ENCODE measurements around the gene ATP2B1.

Gene ATP2B1

DNA sequence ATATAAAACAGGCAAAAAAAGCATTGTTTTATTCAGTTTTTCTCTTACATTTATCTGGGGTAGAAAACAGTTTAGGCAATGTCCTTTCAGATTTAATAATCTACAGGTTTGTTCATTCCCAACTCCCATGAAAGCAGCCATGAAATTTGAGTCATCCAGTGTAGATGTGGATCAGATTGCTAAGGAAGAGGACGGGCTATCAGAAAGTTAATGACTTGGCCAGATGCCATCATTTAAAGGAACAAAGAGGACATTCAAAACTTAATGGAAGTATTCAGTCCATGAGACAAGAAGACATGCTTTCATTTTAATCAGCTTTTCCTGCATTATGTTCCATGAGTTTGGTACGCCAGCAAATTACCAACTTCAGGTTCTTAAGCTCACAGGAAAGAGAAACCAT, 151.7 kb downstream of the ATP2B1 start:
- Histone ChIP-seq H3K27me3 (ENCODE audit: insufficient read depth, low read length) (no peaks in the 10 kb centered on the region), H3K4me1 (ENCODE audit: insufficient read depth, low read length) (no peaks in the 10 kb centered on the region), H3K9me3 (ENCODE audit: insufficient read depth, low read depth, low read length) (no peaks in the 10 kb centered on the region), H3K27ac (ENCODE audit: low read depth, low read length) (no peak overlapping the region), H3K36me3 (ENCODE audit: insufficient read depth, low read length) (no peaks in the 10 kb centered on the region), H3K9ac (ENCODE audit: low read depth, low read length) (no peak overlapping the region), H3K4me3 (ENCODE audit: low read length) (no peak overlapping the region)
- WGBS, result 91% methylated on average over 2 of the region's 2 CpGs

DNA sequence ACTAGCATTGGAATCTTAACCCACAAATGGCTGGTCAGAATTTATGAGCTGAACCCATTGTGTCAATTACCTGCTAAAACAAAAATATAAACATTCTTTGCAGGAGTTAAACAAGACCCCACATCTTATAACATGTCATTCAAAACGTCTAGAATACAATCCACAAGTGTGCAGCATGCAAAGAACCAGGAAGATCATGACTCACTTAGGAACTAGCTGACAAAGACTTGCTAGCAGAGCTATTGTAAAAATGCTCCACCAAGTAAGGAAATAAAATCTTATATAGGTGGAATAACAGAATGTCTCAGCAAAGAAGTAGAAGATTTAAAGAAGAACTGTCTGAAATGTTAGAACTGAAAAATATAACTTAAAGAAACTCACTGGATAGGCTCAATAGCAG, 156.3 kb downstream of the ATP2B1 start:
- Histone ChIP-seq H3K36me3 (ENCODE audit: insufficient read depth, low read length) (no peaks in the 10 kb centered on the region), H3K27me3 (ENCODE audit: insufficient read depth, low read length) (no peaks in the 10 kb centered on the region), H3K9me3 (ENCODE audit: insufficient read depth, low read depth, low read length) (no peaks in the 10 kb centered on the region), H3K4me3 (ENCODE audit: low read length) (no peak overlapping the region), H3K27ac (ENCODE audit: low read depth, low read length) (no peak overlapping the region), H3K4me1 (ENCODE audit: insufficient read depth, low read length) (no peaks in the 10 kb centered on the region), H3K9ac (ENCODE audit: low read depth, low read length) (no peak overlapping the region)
- WGBS, result 90% methylated on average over 1 of the region's 1 CpG

DNA sequence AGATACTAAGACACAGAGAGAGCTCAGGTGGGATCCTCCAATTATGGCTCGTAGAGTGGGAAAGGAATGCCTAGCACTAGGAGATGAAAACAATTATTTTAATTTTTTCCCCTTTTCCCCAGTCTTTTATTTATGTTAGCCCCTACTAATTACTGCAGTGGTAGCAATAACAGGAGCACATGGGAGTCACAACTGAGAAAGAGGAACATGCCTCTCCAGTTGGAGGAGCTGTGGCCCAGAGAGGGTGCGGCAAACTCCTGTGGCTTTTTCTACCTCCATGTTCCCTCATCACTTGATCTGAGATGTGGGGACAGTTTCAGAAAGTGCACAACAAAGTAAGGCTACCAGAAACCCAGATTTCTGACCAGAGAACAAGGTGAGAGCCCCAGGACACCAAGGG, 156.9 kb downstream of the ATP2B1 start:
- Histone ChIP-seq H3K27me3 (ENCODE audit: insufficient read depth, low read length) (no peaks in the 10 kb centered on the region), H3K4me3 (ENCODE audit: low read length) (no peak overlapping the region)
- 90% methylated on average over 2 of the region's 2 CpGs for WGBS

DNA sequence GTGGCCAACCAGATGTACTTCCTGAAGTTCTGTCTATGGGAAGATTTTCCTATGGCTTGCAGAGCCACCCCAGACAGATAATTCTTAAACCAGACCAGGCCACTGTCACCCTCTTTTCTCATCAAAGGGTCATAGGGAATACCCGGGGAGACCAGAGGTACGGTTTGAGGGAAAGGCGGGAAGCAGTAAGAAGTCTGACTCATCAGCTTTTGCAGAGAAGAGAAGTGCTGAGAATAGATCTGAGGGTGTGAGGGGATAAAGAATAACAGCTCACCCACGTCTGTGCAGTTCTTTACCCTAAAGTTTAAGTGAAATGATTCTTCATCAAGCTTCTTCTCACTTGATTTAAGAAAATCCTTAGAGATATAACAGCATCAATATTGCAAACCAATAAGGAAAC, 161.5 kb downstream of the ATP2B1 start:
- H3K27ac ChIP-seq (ENCODE audit: low read depth, low read length), result no peak overlapping the region
- H3K4me3 ChIP-seq (ENCODE audit: low read length), result no peak overlapping the region
- peaks cover 3% of the 10 kb centered on the region; the same call in 1 of the 2 replicates for H3K4me1 ChIP-seq (ENCODE audit: insufficient read depth, low read length)
- no peaks in the 10 kb centered on the region for H3K27me3 ChIP-seq (ENCODE audit: insufficient read depth, low read length)
- no peaks in the 10 kb centered on the region for H3K36me3 ChIP-seq (ENCODE audit: insufficient read depth, low read length)
- H3K9ac ChIP-seq (ENCODE audit: low read depth, low read length), result no peak overlapping the region
- H3K9me3 ChIP-seq (ENCODE audit: insufficient read depth, low read depth, low read length), result no peaks in the 10 kb centered on the region
- 75% methylated on average over 4 of the region's 4 CpGs for WGBS

More for the DNA sequence above, 156.9 kb downstream of the ATP2B1 start:
- H3K36me3 ChIP-seq (ENCODE audit: insufficient read depth, low read length), result no peaks in the 10 kb centered on the region
- H3K27ac ChIP-seq (ENCODE audit: low read depth, low read length), result no peak overlapping the region
- H3K9ac ChIP-seq (ENCODE audit: low read depth, low read length), result no peak overlapping the region
- H3K9me3 ChIP-seq (ENCODE audit: insufficient read depth, low read depth, low read length), result no peaks in the 10 kb centered on the region
- no peaks in the 10 kb centered on the region for H3K4me1 ChIP-seq (ENCODE audit: insufficient read depth, low read length)

DNA sequence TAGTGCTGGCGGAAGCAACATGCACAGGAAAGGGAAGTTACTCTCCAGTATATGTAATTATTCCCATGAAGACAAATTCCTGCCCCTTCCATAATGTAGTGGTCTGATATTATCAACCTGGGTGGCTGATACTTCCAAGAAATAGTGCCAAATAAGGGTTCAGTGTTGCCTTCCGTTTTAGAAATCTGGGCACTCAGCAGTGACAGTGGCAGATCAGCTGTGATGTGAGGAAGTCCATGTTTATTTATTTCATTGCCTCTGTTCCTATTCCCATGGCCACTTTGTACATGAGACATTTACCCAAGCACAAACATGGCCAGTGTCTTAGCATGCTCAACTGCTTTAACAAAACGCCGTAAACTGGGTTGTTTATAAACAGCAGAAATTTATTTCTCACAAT, 162.5 kb downstream of the ATP2B1 start:
- WGBS, result 98% methylated on average over 3 of the region's 4 CpGs
- H3K9me3 ChIP-seq (ENCODE audit: insufficient read depth, low read depth, low read length), result no peaks in the 10 kb centered on the region
- H3K36me3 ChIP-seq (ENCODE audit: insufficient read depth, low read length), result no peaks in the 10 kb centered on the region
- no peak overlapping the region for H3K4me3 ChIP-seq (ENCODE audit: low read length)
- no peak overlapping the region for H3K9ac ChIP-seq (ENCODE audit: low read depth, low read length)
- no peaks in the 10 kb centered on the region for H3K27me3 ChIP-seq (ENCODE audit: insufficient read depth, low read length)
- peaks cover 3% of the 10 kb centered on the region; the same call in 1 of the 2 replicates for H3K4me1 ChIP-seq (ENCODE audit: insufficient read depth, low read length)
- H3K27ac ChIP-seq (ENCODE audit: low read depth, low read length), result no peak overlapping the region

DNA sequence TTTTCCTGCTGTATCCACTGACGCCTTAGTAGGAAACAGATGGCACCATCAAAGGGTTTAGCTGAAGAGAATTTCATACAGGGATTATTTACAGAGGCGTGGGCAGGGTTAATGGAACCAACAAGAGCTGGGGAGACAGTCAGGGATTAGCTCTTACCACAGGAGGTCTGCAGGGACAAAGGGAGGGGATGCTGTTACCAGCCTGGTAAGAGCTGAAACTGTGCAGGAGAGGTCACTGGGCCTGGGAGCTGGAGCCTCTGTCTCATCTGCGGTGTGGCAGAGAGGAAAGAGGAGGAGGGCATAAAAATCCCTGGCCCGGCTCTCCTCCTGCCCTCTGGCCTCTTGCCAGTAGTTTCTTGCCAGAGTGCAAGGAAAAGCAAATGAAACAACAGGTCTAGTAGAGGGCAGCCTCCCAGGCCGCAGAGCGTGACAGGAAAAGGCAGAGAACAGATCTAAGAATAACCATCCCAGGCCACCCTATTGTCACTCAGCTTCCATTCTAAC, 163.9 kb downstream of the ATP2B1 start:
- Histone ChIP-seq H3K4me3 (ENCODE audit: low read length) (no peak overlapping the region), H3K27me3 (ENCODE audit: insufficient read depth, low read length) (no peaks in the 10 kb centered on the region), H3K4me1 (ENCODE audit: insufficient read depth, low read length) (peaks cover 3% of the 10 kb centered on the region; the same call in 1 of the 2 replicates), H3K9me3 (ENCODE audit: insufficient read depth, low read depth, low read length) (no peaks in the 10 kb centered on the region), H3K27ac (ENCODE audit: low read depth, low read length) (no peak overlapping the region), H3K9ac (ENCODE audit: low read depth, low read length) (no peak overlapping the region), H3K36me3 (ENCODE audit: insufficient read depth, low read length) (no peaks in the 10 kb centered on the region)
- WGBS, result 72% methylated on average over 6 of the region's 6 CpGs

DNA sequence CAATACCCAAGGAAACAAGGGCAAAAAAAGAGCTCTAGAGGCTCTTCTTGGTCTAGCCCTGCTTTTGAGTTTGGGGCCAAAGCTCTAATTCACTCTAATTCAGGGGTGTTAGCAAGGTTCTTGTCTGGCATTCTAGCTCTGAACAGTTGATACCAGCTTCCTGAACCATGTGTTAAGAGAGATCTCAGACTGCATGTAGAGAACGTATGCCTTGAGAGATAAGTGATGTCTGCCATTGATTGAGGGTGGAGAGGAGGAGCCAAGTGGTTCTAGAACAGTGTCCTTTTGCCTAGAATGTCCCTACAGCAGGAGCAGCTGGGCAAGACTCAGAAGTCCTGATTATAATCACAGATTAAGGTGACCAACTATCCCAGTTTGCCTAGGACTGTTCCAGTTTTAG, 164.6 kb downstream of the ATP2B1 start:
- no peak overlapping the region for H3K27ac ChIP-seq (ENCODE audit: low read depth, low read length)
- WGBS, result 84% methylated on average over 1 of the region's 1 CpG
- H3K9me3 ChIP-seq (ENCODE audit: insufficient read depth, low read depth, low read length), result no peaks in the 10 kb centered on the region
- no peaks in the 10 kb centered on the region for H3K36me3 ChIP-seq (ENCODE audit: insufficient read depth, low read length)
- no peak overlapping the region for H3K4me3 ChIP-seq (ENCODE audit: low read length)
- H3K4me1 ChIP-seq (ENCODE audit: insufficient read depth, low read length), result peaks cover 3% of the 10 kb centered on the region; the same call in 1 of the 2 replicates
- no peaks in the 10 kb centered on the region for H3K27me3 ChIP-seq (ENCODE audit: insufficient read depth, low read length)
- H3K9ac ChIP-seq (ENCODE audit: low read depth, low read length), result no peak overlapping the region

DNA sequence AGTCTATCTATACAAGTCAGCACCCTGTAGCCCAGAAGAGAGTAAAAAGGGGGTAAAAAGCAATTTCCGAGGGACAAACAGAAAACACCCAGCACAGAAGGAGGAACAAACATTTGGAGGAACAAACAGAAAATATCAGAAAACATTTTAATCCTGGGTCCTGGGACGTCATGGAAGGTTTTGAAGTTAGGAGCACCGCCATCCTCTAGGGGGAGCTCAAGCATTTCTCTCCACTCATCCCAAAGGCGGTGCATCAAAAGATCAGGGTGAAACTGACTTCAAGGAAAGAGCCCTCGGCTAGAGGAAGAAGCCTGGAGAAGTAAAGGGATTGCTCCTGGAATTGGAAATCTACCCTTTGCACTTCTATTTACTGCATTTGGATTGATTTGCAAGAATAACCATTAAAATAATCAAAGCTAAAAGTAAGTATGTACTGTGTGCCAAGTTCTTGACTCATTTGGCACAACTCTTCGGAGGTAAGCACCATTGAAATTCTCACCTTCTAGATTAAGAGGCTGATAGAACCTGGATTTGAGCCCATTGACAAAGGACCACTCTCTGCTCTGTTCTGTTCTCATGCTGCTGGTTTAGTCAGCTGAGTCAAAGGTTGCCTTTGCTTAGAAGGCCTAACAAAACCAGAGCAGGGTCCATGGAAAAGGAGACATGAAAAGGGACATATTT, 165.6 kb downstream of the ATP2B1 start:
- H3K27me3 ChIP-seq (ENCODE audit: insufficient read depth, low read length), result no peaks in the 10 kb centered on the region
- H3K4me1 ChIP-seq (ENCODE audit: insufficient read depth, low read length), result peaks cover 3% of the 10 kb centered on the region; the same call in 1 of the 2 replicates
- H3K4me3 ChIP-seq (ENCODE audit: low read length), result no peak overlapping the region
- H3K9me3 ChIP-seq (ENCODE audit: insufficient read depth, low read depth, low read length), result no peaks in the 10 kb centered on the region
- H3K27ac ChIP-seq (ENCODE audit: low read depth, low read length), result no peak overlapping the region
- WGBS, result 23% methylated on average over 6 of the region's 6 CpGs
- H3K36me3 ChIP-seq (ENCODE audit: insufficient read depth, low read length), result no peaks in the 10 kb centered on the region
- no peak overlapping the region for H3K9ac ChIP-seq (ENCODE audit: low read depth, low read length)

DNA sequence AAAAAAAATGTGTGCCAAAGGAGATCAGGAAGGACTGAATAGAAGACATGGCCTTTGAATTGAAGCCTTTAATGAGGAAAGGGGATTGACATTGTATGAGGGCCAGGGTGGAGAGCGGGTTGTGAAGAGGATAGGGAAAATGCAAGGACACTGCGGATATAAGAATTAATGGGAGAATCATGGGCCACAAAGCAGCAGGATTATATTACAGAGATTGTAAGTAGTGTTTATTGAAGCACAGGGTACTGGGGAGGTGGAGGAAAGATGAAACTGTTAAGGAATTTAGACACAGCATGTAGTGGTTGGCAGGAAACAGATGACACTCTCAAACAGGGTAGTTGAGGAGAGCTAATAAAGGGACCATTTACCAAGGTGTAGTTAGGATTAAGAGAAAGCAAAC, 166.4 kb downstream of the ATP2B1 start:
- Histone ChIP-seq H3K9ac (ENCODE audit: low read depth, low read length) (no peak overlapping the region), H3K36me3 (ENCODE audit: insufficient read depth, low read length) (no peaks in the 10 kb centered on the region), H3K4me1 (ENCODE audit: insufficient read depth, low read length) (peaks cover 3% of the 10 kb centered on the region; the same call in 1 of the 2 replicates), H3K27me3 (ENCODE audit: insufficient read depth, low read length) (no peaks in the 10 kb centered on the region), H3K27ac (ENCODE audit: low read depth, low read length) (no peak overlapping the region), H3K4me3 (ENCODE audit: low read length) (no peak overlapping the region), H3K9me3 (ENCODE audit: insufficient read depth, low read depth, low read length) (no peaks in the 10 kb centered on the region)
- WGBS, result 95% methylated on average over 2 of the region's 2 CpGs

DNA sequence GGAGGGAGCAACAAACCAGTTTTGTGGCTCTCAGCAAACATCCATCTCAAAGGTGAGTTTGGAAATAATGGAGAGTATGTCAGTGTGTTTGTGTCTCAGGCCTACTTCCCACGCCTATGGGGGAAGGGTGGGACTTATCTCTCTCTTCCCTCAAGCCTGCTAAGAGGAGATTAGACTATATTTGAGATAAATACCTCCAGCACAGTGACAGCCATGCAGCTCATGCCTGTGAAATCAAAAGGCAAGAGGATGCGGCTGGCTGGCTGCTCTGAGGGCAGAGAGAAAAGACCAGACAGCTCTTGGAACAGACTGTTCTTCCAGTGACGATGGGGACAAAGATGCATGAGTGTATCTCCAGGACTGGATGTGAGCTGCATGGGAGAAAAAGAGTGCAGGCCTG, 168.1 kb downstream of the ATP2B1 start:
- Histone ChIP-seq H3K27ac (ENCODE audit: low read depth, low read length) (no peak overlapping the region), H3K9ac (ENCODE audit: low read depth, low read length) (no peak overlapping the region), H3K36me3 (ENCODE audit: insufficient read depth, low read length) (no peaks in the 10 kb centered on the region), H3K27me3 (ENCODE audit: insufficient read depth, low read length) (no peaks in the 10 kb centered on the region), H3K4me3 (ENCODE audit: low read length) (no peak overlapping the region), H3K9me3 (ENCODE audit: insufficient read depth, low read depth, low read length) (no peaks in the 10 kb centered on the region), H3K4me1 (ENCODE audit: insufficient read depth, low read length) (peaks cover 3% of the 10 kb centered on the region; the same call in 1 of the 2 replicates)
- WGBS, result 81% methylated on average over 3 of the region's 3 CpGs

DNA sequence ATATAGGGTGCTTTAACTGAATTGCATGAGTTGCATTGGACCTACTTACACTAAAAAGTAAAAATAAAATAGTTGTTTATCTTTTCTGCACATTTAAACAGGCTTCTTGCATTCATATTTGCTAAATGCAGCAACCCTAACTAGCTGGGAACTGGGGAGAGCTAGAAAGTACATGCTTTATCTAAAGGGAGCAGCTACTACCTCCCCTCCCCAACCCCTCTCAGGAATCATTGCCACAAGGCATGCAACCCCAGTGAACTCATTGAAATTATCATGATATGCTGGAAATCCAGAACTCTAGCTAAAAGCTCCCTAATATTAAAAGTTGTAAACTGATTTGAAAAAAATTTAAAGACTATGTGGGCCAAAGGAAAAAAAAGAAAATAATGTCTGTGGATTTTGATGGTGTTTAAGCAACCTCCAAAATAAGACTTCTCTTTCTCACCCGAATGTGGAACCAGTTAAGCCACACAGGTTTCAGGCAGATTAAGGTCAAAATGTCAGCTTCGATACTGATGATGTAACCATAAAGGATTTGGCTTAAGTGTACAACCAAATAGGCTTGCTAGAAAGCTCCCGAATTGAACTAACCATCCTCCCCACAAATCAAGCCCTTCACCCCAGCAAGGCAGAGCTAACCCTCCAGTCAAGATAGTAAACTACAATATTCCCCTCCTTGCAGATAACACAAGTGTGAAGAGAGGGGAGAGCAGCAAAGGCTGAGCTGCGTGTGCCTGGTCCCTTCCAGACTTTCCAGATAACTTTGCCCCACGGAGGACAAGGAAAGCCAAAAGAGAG, 169.0 kb downstream of the ATP2B1 start:
- no peaks in the 10 kb centered on the region for H3K36me3 ChIP-seq (ENCODE audit: insufficient read depth, low read length)
- H3K27ac ChIP-seq (ENCODE audit: low read depth, low read length), result no peak overlapping the region
- no peak overlapping the region for H3K4me3 ChIP-seq (ENCODE audit: low read length)
- H3K9ac ChIP-seq (ENCODE audit: low read depth, low read length), result no peak overlapping the region
- WGBS, result 87% methylated on average over 5 of the region's 5 CpGs
- no peaks in the 10 kb centered on the region for H3K9me3 ChIP-seq (ENCODE audit: insufficient read depth, low read depth, low read length)
- H3K27me3 ChIP-seq (ENCODE audit: insufficient read depth, low read length), result no peaks in the 10 kb centered on the region
- H3K4me1 ChIP-seq (ENCODE audit: insufficient read depth, low read length), result peaks cover 3% of the 10 kb centered on the region; the same call in 1 of the 2 replicates
